ENCODE data around the gene CDK5RAP2. TPM values are rescaled to one million over a fixed set of nuclear protein-coding genes. Genes with fewer than 3 reads are reported as not detected.

The CDK5RAP2 gene
- total RNA-seq, 1 donor from 2014 or later = 26.8 TPM

- no peak for DNase-seq
Observed at GRCh38 chr9:120435091-120435490, 144.9 kb downstream of the CDK5RAP2 start.

- DNase-seq = no peak
Observed at GRCh38 chr9:120434532-120434931, 145.4 kb downstream of the CDK5RAP2 start.

DNA sequence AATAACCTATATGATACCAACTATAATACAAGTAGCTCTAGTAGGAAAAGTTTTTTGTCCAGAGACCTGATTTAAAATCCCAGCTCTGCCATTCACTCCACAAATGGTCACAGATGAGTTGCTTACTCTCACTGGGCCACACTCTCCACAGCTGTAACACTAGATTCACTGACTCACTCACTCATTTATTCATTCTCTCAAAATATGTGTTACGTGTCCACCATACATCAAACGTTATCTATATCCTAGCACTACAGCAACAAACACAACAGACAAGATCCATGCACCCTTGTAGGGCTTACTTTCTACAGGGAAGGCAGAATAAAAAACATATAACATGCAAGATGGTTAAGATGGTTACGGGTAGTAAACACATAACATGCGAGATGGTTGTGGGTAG, 146.3 kb downstream of the CDK5RAP2 start:
- DNase-seq = no peak

GRCh38 chr9:120432600-120432999, 147.4 kb downstream of the CDK5RAP2 start:
- no peak for DNase-seq

DNA sequence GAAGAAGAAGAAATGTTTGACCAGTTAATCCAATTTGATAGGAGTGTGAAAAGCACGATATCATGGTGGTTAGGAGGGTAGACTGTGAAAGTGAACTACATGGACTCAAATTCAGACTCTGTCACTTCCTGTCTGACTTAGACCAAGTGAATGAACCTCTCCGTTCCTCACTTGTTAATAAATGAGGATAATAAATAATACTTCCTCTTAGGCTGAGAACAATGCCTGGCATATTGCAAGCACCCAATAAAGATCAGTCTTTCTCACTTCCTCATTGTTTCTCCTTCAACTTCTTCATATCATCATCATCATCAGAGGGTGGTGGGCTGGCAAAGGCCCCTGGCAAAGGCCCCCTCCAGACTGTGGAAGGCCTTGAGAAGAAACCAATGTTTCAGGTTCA, 148.7 kb downstream of the CDK5RAP2 start:
- DNase-seq = no peak

DNA sequence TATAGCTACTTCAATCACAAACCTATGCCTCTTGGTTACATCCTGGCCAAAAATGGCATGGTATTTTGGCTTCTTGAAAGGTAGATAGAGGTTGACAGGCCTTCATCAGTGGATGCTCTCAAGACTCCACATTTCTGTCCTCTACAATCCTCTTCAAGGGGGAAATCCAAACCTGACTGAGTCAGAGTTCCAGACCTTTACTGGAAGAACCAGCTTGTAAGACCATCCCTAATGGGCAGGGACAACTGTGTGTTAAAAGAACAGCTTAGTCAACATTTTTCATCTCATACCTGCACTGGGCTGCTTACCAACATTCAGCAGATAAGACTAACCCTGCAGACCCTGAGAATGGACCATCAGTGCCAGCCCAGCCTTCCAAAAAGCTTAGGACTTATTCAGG, 155.7 kb downstream of the CDK5RAP2 start:
- DNase-seq = no peak

- DNase-seq = no peak
Observed at GRCh38 chr9:120423812-120424211, 156.2 kb downstream of the CDK5RAP2 start.

GRCh38 chr9:120421977-120422376, 158.0 kb downstream of the CDK5RAP2 start:
- no peak for DNase-seq

GRCh38 chr9:120418315-120418714, 161.7 kb downstream of the CDK5RAP2 start:
- no peak for DNase-seq

GRCh38 chr9:120416781-120417427, 163.1 kb downstream of the CDK5RAP2 start:
- no peak for DNase-seq

DNA sequence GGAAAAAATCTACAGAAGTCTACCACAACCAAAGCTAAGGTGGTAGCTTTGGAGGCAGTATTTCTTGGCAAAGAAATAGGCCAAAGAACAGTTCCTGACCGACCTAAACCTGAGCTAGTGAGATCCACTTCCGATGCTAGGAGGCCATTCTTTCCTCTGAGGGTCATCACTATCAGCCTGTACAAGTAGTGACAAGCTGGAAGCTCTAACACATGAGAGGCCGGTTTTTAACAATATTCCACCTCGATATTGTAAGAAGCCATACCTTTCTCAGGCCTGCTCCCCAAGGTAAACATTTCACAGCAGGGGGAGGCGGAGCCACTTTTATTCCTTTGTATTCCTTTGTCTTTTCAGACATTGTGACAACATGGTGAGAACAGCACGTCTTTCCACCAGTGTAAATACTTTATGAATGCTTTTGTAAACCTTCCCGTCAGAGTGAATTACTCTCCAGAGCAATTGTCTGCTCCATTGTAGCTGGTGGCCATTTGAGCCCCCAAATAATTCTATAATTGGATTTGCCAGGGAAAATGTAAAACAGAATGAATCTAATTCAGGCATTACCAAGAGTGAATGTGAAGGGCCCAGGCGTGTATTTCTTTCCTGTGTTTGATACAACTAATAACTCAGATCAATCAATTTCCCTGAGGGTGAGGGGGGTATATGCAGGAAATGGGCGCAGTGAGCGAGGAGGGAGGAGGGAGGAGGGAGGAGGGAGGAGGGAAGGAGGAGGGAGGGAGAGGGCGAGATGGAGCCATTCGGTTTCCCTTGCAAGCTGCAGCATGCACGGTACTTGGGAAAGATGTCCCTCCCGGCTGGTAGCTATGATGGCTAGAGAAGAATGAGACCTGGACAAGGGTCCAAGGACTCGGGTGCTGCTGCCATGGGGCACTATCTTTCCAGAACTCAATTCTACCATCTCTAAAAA, 166.6 kb downstream of the CDK5RAP2 start:
- DNase-seq = no peak

GRCh38 chr9:120412425-120412951, 167.5 kb downstream of the CDK5RAP2 start:
- DNase-seq = no peak

- DNase-seq = no peak
Observed at GRCh38 chr9:120411862-120412424, 168.0 kb downstream of the CDK5RAP2 start.

- DNase-seq = no peak
Observed at GRCh38 chr9:120410925-120411501, 169.0 kb downstream of the CDK5RAP2 start.

DNA sequence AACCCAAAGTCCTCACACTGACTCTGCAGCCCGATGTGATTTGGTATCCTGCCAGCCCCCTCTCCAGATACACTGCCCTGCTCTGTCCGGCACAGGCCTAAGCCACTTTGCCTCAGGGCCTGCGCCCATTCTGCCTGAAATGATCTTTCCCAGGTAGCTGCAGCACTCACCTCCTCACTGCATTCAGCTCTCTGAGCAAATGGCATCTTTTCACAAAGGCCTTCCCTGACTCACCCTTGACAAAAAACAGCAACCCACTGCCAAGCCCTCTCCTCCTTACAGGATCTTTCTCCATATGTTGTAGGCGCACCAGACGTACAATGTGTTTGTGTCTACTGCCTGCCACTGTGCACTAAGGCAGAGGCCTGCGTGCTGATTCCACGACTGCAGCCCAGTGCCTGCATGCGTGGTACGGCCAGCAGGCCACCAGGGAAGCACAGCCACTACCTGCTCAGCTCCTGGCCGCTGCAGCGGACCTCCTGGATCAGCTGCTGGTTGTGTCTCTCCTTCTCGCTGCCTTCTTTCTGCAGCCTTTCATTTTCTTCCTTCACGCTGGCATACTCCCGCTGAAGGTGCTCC, 171.2 kb downstream of the CDK5RAP2 start:
- no peak for DNase-seq

DNA sequence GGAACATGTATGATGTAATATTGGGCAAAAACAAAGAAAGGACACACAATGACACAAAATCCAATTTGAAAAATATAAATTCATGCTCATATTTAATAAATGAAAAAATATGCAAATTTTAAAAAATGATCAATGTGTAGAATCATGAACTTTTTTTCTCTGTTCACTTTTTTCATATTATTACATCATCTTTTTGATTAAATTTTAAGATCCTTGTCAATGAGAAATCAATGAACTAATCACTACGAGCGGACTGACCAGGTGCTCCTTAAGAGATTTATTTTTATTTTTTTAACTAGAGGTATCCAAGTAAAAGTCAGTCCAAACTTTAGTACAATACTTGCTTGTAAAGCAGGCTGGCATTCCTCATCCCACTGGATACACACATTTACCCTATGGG, 174.1 kb downstream of the CDK5RAP2 start:
- DNase-seq = no peak

GRCh38 chr9:120405134-120405533, 174.8 kb downstream of the CDK5RAP2 start:
- no peak for DNase-seq

DNA sequence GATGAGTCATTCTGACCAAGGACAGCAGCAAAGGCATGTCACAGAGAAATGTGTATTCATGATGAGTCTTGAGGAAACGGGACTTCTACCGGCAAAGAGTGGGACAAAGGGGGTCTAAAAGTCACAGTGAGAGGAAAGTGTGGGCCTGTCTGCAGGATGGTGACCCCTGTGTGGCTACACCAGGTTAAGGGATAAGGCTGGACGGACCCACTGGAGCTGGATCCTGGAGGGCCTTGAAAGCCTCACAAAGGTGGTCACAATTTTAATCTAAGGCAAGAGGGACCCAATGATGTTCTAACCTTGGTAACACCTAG, 176.5 kb downstream of the CDK5RAP2 start:
- DNase-seq = no peak

- DNase-seq = no peak
Observed at GRCh38 chr9:120402741-120403542, 177.0 kb downstream of the CDK5RAP2 start.

- no peak for DNase-seq
Observed at GRCh38 chr9:120399940-120400339, 180.0 kb downstream of the CDK5RAP2 start.

DNA sequence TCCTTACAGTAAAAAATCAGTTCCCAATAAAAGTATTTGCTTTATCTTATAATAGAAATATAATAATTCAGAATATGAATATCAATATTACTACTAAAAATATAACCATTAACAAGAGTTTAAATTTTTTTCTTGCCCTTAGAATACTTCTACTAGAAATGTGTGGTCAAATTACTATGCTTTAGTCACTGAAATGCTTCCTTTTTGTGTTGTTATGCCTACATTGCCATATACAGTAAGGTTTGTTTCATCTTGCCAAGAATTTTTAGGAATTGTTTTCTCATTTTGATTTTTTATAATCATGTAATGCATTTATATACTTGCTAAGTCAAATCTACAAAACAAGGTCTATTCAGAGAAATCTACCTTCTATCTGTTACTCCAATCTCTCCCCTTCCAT, 181.7 kb downstream of the CDK5RAP2 start:
- no peak for DNase-seq

GRCh38 chr9:120397453-120397852, 182.5 kb downstream of the CDK5RAP2 start:
- DNase-seq = no peak
